GM08714 (cell line): Measurements from ENCODE around the gene XPC.

Experiments
- H3K4me3 ChIP-seq: fragments of 200-500 bp; sonication (Bioruptor generic); 2 replicates; pipeline ENCODE4 v1.5.1; 2014; ENCODE audit warnings: mild to moderate bottlenecking, low read length, inconsistent platforms
- ZNF274 ChIP-seq: IDR thresholded peaks from 2 replicates; pipeline ENCODE4 v1.6.1; 2012; ENCODE audit warnings: mild to moderate bottlenecking, low read depth, low read length

The XPC gene

GRCh38 chr3:14132689-14133088 is 45.7 kb downstream of the XPC start:
- TF ChIP-seq ZNF274 = no peak

GRCh38 chr3:14132120-14132519 is 46.3 kb downstream of the XPC start:
- no peak for TF ChIP-seq ZNF274
- no peak overlapping the region for H3K4me3 ChIP-seq

More at GRCh38 chr3:14132689-14133088, 45.7 kb downstream of the XPC start:
- no peak overlapping the region for H3K4me3 ChIP-seq

GRCh38 chr3:14131134-14131533 is 47.3 kb downstream of the XPC start:
- TF ChIP-seq ZNF274 = no peak
- H3K4me3 ChIP-seq = no peak overlapping the region

GRCh38 chr3:14130707-14131106 is 47.7 kb downstream of the XPC start:
- TF ChIP-seq ZNF274 = no peak
- no peak overlapping the region for H3K4me3 ChIP-seq

- H3K4me3 ChIP-seq = no peak overlapping the region
- TF ChIP-seq ZNF274 = no peak
Observed at GRCh38 chr3:14130230-14130629, 48.2 kb downstream of the XPC start.

- TF ChIP-seq ZNF274 = no peak
- H3K4me3 ChIP-seq = no peak overlapping the region
Observed at GRCh38 chr3:14129296-14129695, 49.1 kb downstream of the XPC start.

GRCh38 chr3:14128724-14129123 is 49.7 kb downstream of the XPC start:
- no peak for TF ChIP-seq ZNF274
- no peak overlapping the region for H3K4me3 ChIP-seq

GRCh38 chr3:14127516-14128161 is 50.8 kb downstream of the XPC start:
- no peak overlapping the region for H3K4me3 ChIP-seq
- no peak for TF ChIP-seq ZNF274

GRCh38 chr3:14126887-14127505 is 51.4 kb downstream of the XPC start:
- H3K4me3 ChIP-seq = no peak overlapping the region
- TF ChIP-seq ZNF274 = no peak

- peak overlapping the region; percentile 81; the same call in 1 of the 2 replicates for H3K4me3 ChIP-seq
- TF ChIP-seq ZNF274 = no peak
Observed at GRCh38 chr3:14126017-14126886, 52.1 kb downstream of the XPC start.

- TF ChIP-seq ZNF274 = no peak
- H3K4me3 ChIP-seq = peak overlapping the region; percentile 81
Observed at GRCh38 chr3:14125193-14126016, 53.0 kb downstream of the XPC start.

GRCh38 chr3:14124615-14125192 is 53.7 kb downstream of the XPC start, which contains the start of the genes CHCHD4 and TMEM43:
Gene CHCHD4, minus strand, starts transcription at chr3:14124870. Its CDS starts 194 bp downstream, at chr3:14124676.
Gene TMEM43, plus strand, starts transcription at chr3:14125052. Its CDS starts 142 bp downstream, at chr3:14125194.
- no peak for TF ChIP-seq ZNF274

GRCh38 chr3:14124223-14124614 is 54.2 kb downstream of the XPC start:
- TF ChIP-seq ZNF274 = no peak
- H3K4me3 ChIP-seq = peak overlapping the region; percentile 81

More at GRCh38 chr3:14124615-14125192, 53.7 kb downstream of the XPC start, which contains the start of the genes CHCHD4 and TMEM43:
- peak within 1 kb of the TSS; percentile 81 for H3K4me3 ChIP-seq
